ENCODE results near the gene ANHX. TPM values are rescaled to one million over a fixed set of nuclear protein-coding genes. Genes with fewer than 3 reads are reported as not detected.
A peak's percentile ranks its signal among the peaks of the same experiment; 100 is the strongest.

ANHX gene
- total and polyA plus RNA-seq, 2 of the 13 experiments (the other 11 are each of a cell fraction or from before 2014, with no cell fraction given) = not detected

DNA sequence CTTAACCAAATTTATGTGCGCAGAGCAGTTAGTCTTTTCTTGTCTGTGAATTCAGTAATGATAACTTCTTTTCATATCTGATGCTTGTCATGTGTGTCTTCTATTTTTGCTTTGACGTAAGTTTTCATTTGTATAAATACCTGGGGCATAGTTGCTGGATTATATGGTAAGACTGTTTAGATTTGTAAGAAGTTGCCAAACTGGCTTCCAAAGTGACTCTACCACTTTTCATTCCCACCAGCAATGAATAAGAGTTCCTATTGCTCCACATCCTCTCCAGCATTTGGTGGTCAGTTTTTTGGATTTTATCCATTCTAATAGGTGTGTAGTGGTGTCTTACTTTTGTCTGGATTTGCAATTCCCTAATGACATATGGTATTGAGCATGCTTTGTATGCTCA, 45.5 kb downstream of the ANHX start (continued):
- TF ChIP-seq ZNF44 (CRISPR knock-in tag; IDR thresholded peaks at IDR 0.05) = no peak
- TF ChIP-seq NFE2L2 (IDR thresholded peaks at IDR 0.05; ENCODE audit: low read length) = no peak
- TF ChIP-seq ZNF12 (CRISPR knock-in tag; IDR thresholded peaks at IDR 0.05) = no peak
- no peak for TF ChIP-seq ZNF33B (CRISPR knock-in tag; IDR thresholded peaks at IDR 0.05)
- no peak for TF ChIP-seq REST (IDR thresholded peaks at IDR 0.05; ENCODE audit: borderline replicate concordance in 1 of 2, low read depth in 1 of 2, low read length in 2 of 2)
- TF ChIP-seq NCOA2 (CRISPR knock-in tag; IDR thresholded peaks at IDR 0.05) = no peak
- TF ChIP-seq ZNF430 (CRISPR knock-in tag; IDR thresholded peaks at IDR 0.05) = no peak

DNA sequence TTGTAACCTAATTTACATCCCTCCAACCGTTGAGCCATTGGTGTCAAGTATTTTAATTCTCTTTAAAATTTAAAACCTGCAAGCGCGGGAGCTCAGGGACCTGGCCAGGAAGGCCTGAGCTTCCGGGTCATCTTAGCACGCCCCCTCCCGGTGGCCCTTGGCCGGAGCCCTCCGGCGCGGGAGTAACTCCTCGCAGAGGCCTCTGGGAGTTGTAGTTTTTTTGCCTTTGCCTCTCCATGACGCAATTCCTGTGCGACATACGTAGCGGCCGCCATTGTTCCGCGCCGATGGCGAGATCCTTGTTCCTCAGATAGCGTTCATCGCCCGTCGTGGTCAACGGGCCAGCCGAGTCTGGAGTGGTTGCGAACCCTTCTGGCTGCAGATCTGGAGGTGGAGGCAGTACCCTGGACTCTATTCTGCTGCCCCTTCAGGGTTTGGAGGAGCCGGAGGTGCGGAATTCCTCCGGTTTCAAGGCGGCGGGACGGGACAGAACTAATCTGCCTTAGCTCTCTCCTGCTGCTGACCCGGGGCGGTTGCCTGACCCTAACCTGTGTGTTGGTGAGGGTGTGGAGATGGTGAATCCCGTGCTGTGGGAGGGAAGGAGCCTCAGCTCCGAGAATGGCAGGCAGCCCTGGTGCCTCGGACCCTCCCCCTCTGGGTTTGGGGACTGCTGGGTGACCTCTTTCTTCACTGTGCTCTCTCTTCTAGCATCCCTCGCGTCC, 54.3 kb downstream of the ANHX start, which contains the start of gene ZNF268:
Gene ZNF268, plus strand, starts transcription at position 258 of the 722 bp plus-strand sequence. CDS start 503 bp downstream, outside the sequence.
- FAIRE-seq = peak; percentile 86
- no peaks in the 10 kb centered on the region for H4K20me1 ChIP-seq (ENCODE audit: insufficient read depth, low read length)
- DNase-seq (ENCODE audit: low spot score) = peak; percentile 88
- in situ Hi-C loops (cut with HindIII; ENCODE audit: extremely low pct_ligation_motif_present, low pct_unique_long_range_greater_than_20kb) (no loop called here), intact Hi-C loops (cut with micrococcal nuclease; ENCODE audit: unreplicated experiment) (loop anchor here (1.0 kb wide), 1 partner anchor 101 kb away; the partner anchor contains the start of gene ZNF140)
- peak; percentile 97 for ATAC-seq
- 2% methylated on average over 31 of the region's 40 CpGs for WGBS (ENCODE audit: low lambda C conversion rate)
- CTCF ChIA-PET (ENCODE audit: low intra/inter-chr PET ratio, low total read pairs) = interaction anchor here (1.3 to 2.2 kb wide), 3 partner anchors 101 to 205 kb away, joined by 3 to 10 read pairs (median 9); partner anchors contain the start of gene ZNF140
- H3K9me3 ChIP-seq (ENCODE audit: low read length) = peaks cover 82% of the 10 kb centered on the region
- peaks cover 3% of the 10 kb centered on the region for H3K79me2 ChIP-seq (ENCODE audit: insufficient read depth, low read length)
- peak within 1 kb of the TSS; percentile 72 for H3K27ac ChIP-seq (ENCODE audit: extremely low read length, insufficient read depth, low read length)
- peak within 1 kb of the TSS; percentile 87 for H2AFZ ChIP-seq (ENCODE audit: low read length)
- TSS peak; percentile 72 for BruUV-seq (replicated peaks)
- H3K4me3 ChIP-seq (replicated peaks in 1 of 3; ENCODE audit: insufficient read depth in 1 of 3, low read depth in 2 of 3, low read length in 3 of 3) = peak within 1 kb of the TSS; percentile 89 to 99 (median 96)
- POLR2A ChIA-PET = interaction anchor here (1.0 to 1.8 kb wide), 4 partner anchors 51 to 195 kb away, joined by 3 to 18 read pairs (median 14); partner anchors contain the start of genes ZNF10, ZNF26 and ZNF891
- H3K4me2 ChIP-seq (ENCODE audit: low read depth, low read length) = peak within 1 kb of the TSS; percentile 70
- no peaks in the 10 kb centered on the region; a peak in 1 of 5 replicates for H3K27me3 ChIP-seq (ENCODE audit: control insufficient read depth in 1 of 2, insufficient read depth in 2 of 2, low read length in 2 of 2)
- peak within 1 kb of the TSS; percentile 95 for H3K9ac ChIP-seq (ENCODE audit: insufficient read depth, low read depth, low read length)
- peaks cover 9% of the 10 kb centered on the region; the same call in 1 of the 2 replicates for H3K4me1 ChIP-seq (ENCODE audit: insufficient read depth, low read length)
- H3K36me3 ChIP-seq (replicated peaks in 1 of 2; ENCODE audit: control insufficient read depth in 1 of 2, insufficient read depth in 2 of 2, low read length in 2 of 2) = peaks cover 7 to 28% of the 10 kb centered on the region in 2 experiments; a peak in 4 of 5 replicates
- no peak for TF ChIP-seq NR3C1 (CRISPR knock-in tag; IDR thresholded peaks at IDR 0.05)
- TF ChIP-seq ZBTB38 (CRISPR knock-in tag; IDR thresholded peaks at IDR 0.05) = peak; percentile 54; the same call in 1 of the 2 replicates
- peak; percentile 67 for TF ChIP-seq PHF5A (CRISPR knock-in tag; IDR thresholded peaks at IDR 0.05; ENCODE audit: low read depth, unreplicated experiment)
- peak; percentile 99 for TF ChIP-seq ATF1 (CRISPR knock-in tag; IDR thresholded peaks at IDR 0.05)
- TF ChIP-seq, protein P1, sequence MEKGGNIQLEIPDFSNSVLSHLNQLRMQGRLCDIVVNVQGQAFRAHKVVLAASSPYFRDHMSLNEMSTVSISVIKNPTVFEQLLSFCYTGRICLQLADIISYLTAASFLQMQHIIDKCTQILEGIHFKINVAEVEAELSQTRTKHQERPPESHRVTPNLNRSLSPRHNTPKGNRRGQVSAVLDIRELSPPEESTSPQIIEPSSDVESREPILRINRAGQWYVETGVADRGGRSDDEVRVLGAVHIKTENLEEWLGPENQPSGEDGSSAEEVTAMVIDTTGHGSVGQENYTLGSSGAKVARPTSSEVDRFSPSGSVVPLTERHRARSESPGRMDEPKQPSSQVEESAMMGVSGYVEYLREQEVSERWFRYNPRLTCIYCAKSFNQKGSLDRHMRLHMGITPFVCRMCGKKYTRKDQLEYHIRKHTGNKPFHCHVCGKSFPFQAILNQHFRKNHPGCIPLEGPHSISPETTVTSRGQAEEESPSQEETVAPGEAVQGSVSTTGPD (CRISPR knock-in tag; IDR thresholded peaks at IDR 0.05) = no peak
- peak; percentile 92 for TF ChIP-seq YEATS2 (CRISPR knock-in tag; IDR thresholded peaks at IDR 0.05; ENCODE audit: borderline replicate concordance)
- TF ChIP-seq ZNF512B (CRISPR knock-in tag; IDR thresholded peaks at IDR 0.05; ENCODE audit: borderline replicate concordance) = no peak
